PC-9 (cell line): ENCODE data around the gene COL21A1. TPM values are rescaled to one million over a fixed set of nuclear protein-coding genes. Genes with fewer than 3 reads are reported as not detected.

Experiments
- BruUV-seq: library from RNA; stranded (reverse); fragments of 400-500 nt; replicated peaks from 2 replicates; lab custom pipeline; 2021; lab: Mats Ljungman, UMichigan
- CTCF ChIA-PET: fragments of 300-600 bp; sonication (Branson Sonifier 250); formaldehyde crosslinking; loops from one replicate; lab custom pipeline; 2022; ENCODE audit warnings: antibody characterized with exemption; lab: Charles Lee
- POLR2A ChIA-PET: fragments of 300-600 bp; sonication (Branson Sonifier 250); formaldehyde crosslinking; loops from one replicate; lab custom pipeline; 2022; ENCODE audit warnings: antibody characterized with exemption; ENCODE audit not compliant: unreplicated experiment; lab: Charles Lee
- DNase-seq, 2 experiments: peaks; one replicate each; pipeline versions ENCODE4 v3.0.0 to v3.0.0-alpha.2; 2015 to 2022; ENCODE audit warnings: mixed read lengths in 1 of 2
- H2AFZ ChIP-seq: fragments of 200-600 bp; sonication (generic); 2 replicates; pipeline ENCODE4 v1.8.1; 2017; ENCODE audit warnings: antibody characterized with exemption
- H3F3A ChIP-seq: fragments of 200-600 bp; sonication (generic); 2 replicates; pipeline ENCODE4 v1.8.1; 2017; ENCODE audit warnings: antibody characterized with exemption, mild to moderate bottlenecking, low read depth; ENCODE audit not compliant: insufficient read depth
- H3K27ac ChIP-seq: fragments of 200-600 bp; sonication (generic); 2 replicates; pipeline ENCODE4 v1.6.1; 2016; ENCODE audit warnings: mixed run types
- H3K27me3 ChIP-seq: fragments of 200-600 bp; sonication (generic); 2 replicates; pipeline ENCODE4 v1.6.1; 2016; ENCODE audit warnings: low read depth, mixed run types; ENCODE audit not compliant: insufficient read depth
- H3K36me3 ChIP-seq: fragments of 200-600 bp; sonication (generic); 2 replicates; pipeline ENCODE4 v1.6.1; 2016; ENCODE audit warnings: low read depth, mixed run types
- H3K4me1 ChIP-seq: fragments of 200-600 bp; sonication (generic); replicated peaks from 2 replicates; pipeline ENCODE4 v1.6.1; 2016; ENCODE audit warnings: mixed run types; ENCODE audit not compliant: insufficient read depth
- H3K4me2 ChIP-seq: fragments of 200-600 bp; sonication (generic); 2 replicates; pipeline ENCODE4 v1.6.1; 2017; ENCODE audit warnings: mixed run types
- H3K4me3 ChIP-seq: fragments of 200-600 bp; sonication (generic); 2 replicates; pipeline ENCODE4 v1.6.1; 2016; ENCODE audit warnings: mixed run types
- H3K79me2 ChIP-seq: fragments of 200-600 bp; sonication (generic); 2 replicates; pipeline ENCODE4 v1.6.1; 2017; ENCODE audit warnings: low read depth, mixed run types
- H3K9me2 ChIP-seq: fragments of 200-600 bp; sonication (generic); 2 replicates; pipeline ENCODE4 v1.8.1; 2017; ENCODE audit warnings: mild to moderate bottlenecking; ENCODE audit not compliant: insufficient read depth
- H3K9me3 ChIP-seq: fragments of 200-600 bp; sonication (generic); 2 replicates; pipeline ENCODE4 v1.8.1; 2016; ENCODE audit warnings: low read depth; ENCODE audit not compliant: insufficient read depth
- H4K20me1 ChIP-seq: fragments of 200-600 bp; sonication (generic); 2 replicates; pipeline ENCODE4 v1.8.1; 2017; ENCODE audit not compliant: insufficient read depth
- EZH2 ChIP-seq: fragments of 200-600 bp; sonication (generic); IDR thresholded peaks from 2 replicates; pipeline ENCODE4 v1.8.0; 2017; ENCODE audit warnings: antibody characterized with exemption, low read depth
- intact Hi-C: fragments of 100-400 bp; cut with micrococcal nuclease; formaldehyde crosslinking; loops from one replicate; pipeline ENCODE4 v1.10.0; 2022; ENCODE audit not compliant: unreplicated experiment
- total RNA-seq: library from RNA; stranded (reverse); gene quantifications from 2 replicates; pipeline ENCODE4 v1.2.3, GENCODE V29; 2021
- TF ChIP-seq, protein P1 (sequence below): fragments of 200-600 bp; sonication (generic); conservative IDR thresholded peaks from 2 replicates; pipeline ENCODE4 v1.6.1; 2017; ENCODE audit warnings: mixed run types, antibody characterized with exemption, mild to moderate bottlenecking, moderate library complexity

Gene COL21A1
- total RNA-seq, 1 experiment from 2014 or later = not detected

DNA sequence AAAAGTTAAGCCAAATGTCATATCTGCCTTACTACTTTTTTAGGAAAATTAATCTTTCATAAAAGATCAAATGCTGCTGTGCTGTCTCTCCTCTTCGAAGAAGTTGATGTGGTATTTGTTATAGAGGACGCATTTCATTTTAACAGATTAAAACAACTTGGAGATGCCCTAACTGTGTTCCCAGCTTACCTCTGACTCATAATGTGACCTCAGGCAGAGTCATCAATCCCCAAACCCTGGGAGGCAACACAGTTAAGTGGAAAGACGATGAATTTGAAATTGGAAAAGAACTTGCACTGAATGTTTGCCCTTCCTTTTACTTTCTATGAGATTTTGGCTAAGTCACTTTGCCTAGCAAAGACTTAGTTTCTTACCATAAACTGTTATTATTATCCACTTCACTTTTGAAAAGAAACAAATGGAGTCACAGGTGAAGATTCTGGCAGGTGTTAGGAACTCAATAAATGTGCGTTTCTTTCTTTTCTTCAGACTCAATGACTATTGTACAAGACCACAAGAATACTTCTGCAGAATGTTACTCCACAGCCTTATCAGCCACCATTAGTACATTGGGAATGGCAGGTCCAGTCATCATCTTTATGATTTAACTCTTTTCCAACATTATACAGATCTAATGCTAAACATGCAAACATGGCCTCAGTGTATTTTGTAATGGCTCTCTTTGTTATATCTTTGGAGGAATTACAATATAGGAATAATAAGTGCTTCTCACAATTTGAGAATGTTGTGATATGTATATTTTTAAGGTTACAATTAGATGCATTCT lies 102.6 kb downstream of the COL21A1 start:
- H3K27me3 ChIP-seq = no peaks in the 10 kb centered on the region
- no peaks in the 10 kb centered on the region for H3K36me3 ChIP-seq
- ChIA-PET CTCF (no interaction called here), POLR2A (no interaction called here)
- BruUV-seq = no TSS peak
- no peak for DNase-seq
- H3K9me3 ChIP-seq = no peaks in the 10 kb centered on the region
- intact Hi-C loops = no loop called here
- TF ChIP-seq EZH2 = no peak
- TF ChIP-seq, protein P1, sequence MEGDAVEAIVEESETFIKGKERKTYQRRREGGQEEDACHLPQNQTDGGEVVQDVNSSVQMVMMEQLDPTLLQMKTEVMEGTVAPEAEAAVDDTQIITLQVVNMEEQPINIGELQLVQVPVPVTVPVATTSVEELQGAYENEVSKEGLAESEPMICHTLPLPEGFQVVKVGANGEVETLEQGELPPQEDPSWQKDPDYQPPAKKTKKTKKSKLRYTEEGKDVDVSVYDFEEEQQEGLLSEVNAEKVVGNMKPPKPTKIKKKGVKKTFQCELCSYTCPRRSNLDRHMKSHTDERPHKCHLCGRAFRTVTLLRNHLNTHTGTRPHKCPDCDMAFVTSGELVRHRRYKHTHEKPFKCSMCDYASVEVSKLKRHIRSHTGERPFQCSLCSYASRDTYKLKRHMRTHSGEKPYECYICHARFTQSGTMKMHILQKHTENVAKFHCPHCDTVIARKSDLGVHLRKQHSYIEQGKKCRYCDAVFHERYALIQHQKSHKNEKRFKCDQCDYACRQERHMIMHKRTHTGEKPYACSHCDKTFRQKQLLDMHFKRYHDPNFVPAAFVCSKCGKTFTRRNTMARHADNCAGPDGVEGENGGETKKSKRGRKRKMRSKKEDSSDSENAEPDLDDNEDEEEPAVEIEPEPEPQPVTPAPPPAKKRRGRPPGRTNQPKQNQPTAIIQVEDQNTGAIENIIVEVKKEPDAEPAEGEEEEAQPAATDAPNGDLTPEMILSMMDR = no peak
- H3K4me1 ChIP-seq = no peaks in the 10 kb centered on the region
- H3K4me2 ChIP-seq = no peak overlapping the region
- H3K79me2 ChIP-seq = no peaks in the 10 kb centered on the region
- H3K27ac ChIP-seq = no peak overlapping the region
- no peak overlapping the region for H3K4me3 ChIP-seq
- no peaks in the 10 kb centered on the region for H3K9me2 ChIP-seq
- no peak overlapping the region for H2AFZ ChIP-seq
- no peaks in the 10 kb centered on the region for H4K20me1 ChIP-seq
- H3F3A ChIP-seq = no peaks in the 10 kb centered on the region

DNA sequence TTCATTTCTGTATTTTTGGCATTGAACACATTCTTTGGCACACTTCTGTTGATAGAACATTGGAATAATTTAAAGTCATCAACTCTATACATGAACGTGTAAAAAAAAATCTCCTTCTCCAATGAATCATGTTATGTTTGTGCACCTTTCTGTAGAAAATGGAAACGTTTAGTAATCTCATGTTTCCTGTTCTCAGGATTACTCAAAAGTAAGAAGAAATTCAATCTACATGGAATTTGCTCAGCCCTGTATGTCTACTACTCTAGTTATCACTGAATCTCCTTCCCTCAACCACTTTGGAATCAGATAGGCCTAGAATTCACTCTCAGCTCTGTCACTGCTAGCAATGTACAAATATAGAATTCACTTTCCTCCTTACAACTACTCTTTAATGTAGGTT lies 103.6 kb downstream of the COL21A1 start:
- intact Hi-C loops = no loop called here
- Histone ChIP-seq H3K27ac (no peak overlapping the region), H3K9me3 (no peaks in the 10 kb centered on the region), H4K20me1 (no peaks in the 10 kb centered on the region), H3K4me1 (no peaks in the 10 kb centered on the region), H2AFZ (no peak overlapping the region), H3F3A (no peaks in the 10 kb centered on the region), H3K4me2 (no peak overlapping the region), H3K27me3 (no peaks in the 10 kb centered on the region), H3K9me2 (no peaks in the 10 kb centered on the region), H3K36me3 (no peaks in the 10 kb centered on the region), H3K79me2 (no peaks in the 10 kb centered on the region), H3K4me3 (no peak overlapping the region)
- TF ChIP-seq EZH2 = no peak
- TF ChIP-seq, protein P1 = no peak
- ChIA-PET CTCF (no interaction called here), POLR2A (no interaction called here)
- DNase-seq = no peak
- no TSS peak for BruUV-seq

DNA sequence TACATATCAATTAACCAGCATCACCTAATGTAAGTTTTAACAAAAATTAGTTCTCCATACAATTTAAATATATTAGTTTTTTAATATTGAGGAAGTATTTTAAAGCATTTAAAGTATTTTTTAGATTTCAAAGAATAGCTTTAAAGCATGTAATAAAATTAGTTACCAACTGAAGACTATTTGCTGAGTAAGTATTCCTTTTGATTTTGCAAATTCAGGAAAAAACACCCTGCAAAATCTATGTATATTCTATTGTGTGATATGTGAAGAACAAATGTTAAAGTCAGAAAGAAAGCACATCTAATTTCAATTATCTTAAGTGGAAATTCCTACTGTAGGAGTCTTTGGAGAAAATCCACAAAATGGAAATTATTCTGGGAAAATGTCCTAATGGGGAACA lies 107.3 kb downstream of the COL21A1 start:
- Histone ChIP-seq H3K4me2 (no peak overlapping the region), H3K27me3 (no peaks in the 10 kb centered on the region), H4K20me1 (no peaks in the 10 kb centered on the region), H3K79me2 (no peaks in the 10 kb centered on the region), H3K4me3 (no peak overlapping the region), H3K36me3 (no peaks in the 10 kb centered on the region), H3K4me1 (no peaks in the 10 kb centered on the region), H2AFZ (no peak overlapping the region), H3F3A (no peaks in the 10 kb centered on the region), H3K27ac (no peak overlapping the region), H3K9me3 (0 out of 2 replicates have a peak, but pooled peaks cover 2% of the 10 kb centered on the region), H3K9me2 (no peaks in the 10 kb centered on the region)
- ChIA-PET CTCF (no interaction called here), POLR2A (no interaction called here)
- no peak for DNase-seq
- intact Hi-C loops = no loop called here
- BruUV-seq = no TSS peak
- no peak for TF ChIP-seq EZH2
- TF ChIP-seq, protein P1 = no peak
